ENCODE data around the gene SIVA1. TPM values are rescaled to one million over a fixed set of nuclear protein-coding genes. Genes with fewer than 3 reads are reported as not detected.
A peak's percentile ranks its signal among the peaks of the same experiment; 100 is the strongest.

The SIVA1 gene
- total RNA-seq, 2 donors from 2014 or later: 74.5 to 157 TPM

DNA sequence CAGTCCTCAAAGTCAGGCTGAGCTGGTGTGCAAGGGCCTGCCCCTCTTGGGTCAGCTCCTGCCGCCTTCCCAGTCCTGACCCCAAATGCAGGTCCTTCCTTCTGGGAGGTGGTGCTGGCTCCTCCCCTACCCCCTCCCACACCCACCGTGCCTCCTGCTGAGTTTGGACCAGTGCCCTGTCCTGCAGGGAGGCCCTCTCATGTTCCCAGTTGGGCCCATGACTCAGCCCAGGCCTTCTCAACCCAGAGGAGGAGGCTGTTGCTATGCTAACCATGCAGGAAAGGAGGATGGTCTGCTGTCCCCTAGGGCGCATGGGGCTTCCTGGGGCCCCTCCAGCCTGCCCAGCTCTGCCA, 52.4 kb downstream of the SIVA1 start:
- H3K36me3 Mint-ChIP-seq: no peaks in the 10 kb centered on the region
- no peak for DNase-seq (ENCODE audit: low spot score)
- no peak overlapping the region for H3K27ac Mint-ChIP-seq
- H3K9me3 Mint-ChIP-seq: peaks cover 5% of the 10 kb centered on the region
- no peak for ATAC-seq
- peaks cover 0 to 8% of the 10 kb centered on the region in 2 donors for H3K4me1 Mint-ChIP-seq (ENCODE audit: low read depth in 2 of 2)
- no peaks in the 10 kb centered on the region for H3K27me3 Mint-ChIP-seq
- H3K4me3 Mint-ChIP-seq: no peak overlapping the region

DNA sequence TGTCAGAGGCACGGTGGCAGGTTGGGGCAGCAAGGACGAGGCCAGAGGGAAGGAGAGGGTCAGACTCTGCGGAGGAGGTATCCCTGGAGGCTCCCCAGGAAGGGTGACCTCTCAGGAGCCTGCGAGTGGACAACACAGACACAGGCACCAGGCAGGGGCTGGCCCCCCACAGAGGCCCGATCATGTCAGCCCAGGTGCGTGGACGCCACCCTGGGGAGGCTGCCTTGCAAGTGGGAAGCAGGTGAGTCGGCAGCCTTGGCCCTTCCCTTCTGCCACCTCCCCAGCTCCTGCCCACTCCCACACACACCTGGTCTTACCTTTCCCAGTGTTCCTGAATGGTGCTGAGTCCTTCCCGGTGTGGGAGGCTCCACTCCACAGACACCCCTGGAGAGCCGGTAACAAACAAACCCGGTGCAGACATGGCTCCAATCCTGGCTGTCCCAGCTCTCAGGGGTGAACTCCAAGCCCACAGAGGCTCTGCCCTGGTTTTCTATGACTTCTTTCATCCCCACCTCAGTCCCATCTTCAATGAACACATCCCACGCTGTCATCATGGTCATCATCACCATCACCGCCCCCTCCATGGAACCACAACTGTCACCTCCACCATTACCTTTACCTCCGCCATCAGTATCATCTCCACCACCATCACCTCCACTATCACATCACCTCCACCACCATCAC, 53.1 kb downstream of the SIVA1 start:
- no peak for DNase-seq (ENCODE audit: low spot score)
- Mint-ChIP-seq H3K4me3 (no peak overlapping the region), H3K4me1 (ENCODE audit: low read depth in 2 of 2) (peaks cover 0 to 11% of the 10 kb centered on the region in 2 donors), H3K27me3 (no peaks in the 10 kb centered on the region), H3K9me3 (peaks cover 5% of the 10 kb centered on the region), H3K36me3 (no peaks in the 10 kb centered on the region), H3K27ac (no peak overlapping the region)
- ATAC-seq: no peak

DNA sequence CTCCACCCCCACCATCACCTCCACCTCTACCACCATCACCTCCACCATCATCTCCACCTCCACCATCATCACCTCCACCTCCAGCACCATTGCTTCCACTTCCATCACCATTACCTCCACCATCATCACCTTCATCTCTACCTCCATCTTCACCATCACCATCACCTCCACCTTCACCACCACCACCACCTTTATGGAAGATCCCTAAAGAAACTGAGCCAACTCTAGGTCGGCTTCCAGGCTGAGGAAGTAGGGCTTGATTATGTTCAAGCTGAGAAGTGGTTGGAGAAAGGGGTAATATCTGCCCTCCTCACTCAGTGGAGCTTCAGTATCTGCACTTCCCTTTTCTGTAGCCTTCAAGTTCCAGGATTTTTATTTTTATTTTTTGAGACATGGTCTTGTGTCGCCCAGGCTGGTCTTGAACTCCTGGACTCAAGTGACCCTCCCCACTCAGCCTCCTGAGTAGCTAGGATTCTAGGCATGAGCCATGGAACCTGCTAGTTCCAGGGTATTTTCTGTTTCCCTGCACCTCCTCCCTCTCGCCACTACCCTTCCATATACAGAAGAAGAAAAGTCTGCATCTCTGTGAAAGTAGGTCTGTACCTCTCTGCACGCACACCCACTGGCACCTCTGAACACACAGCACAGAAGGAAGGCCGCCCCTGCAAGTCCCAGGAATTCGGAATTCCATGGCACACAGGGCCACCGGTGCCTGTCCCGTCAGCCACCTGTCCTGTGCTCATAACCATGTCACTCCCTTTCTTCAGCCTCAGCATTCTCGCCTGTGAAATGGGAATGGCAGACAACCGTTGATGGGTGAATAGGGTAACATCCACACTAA, 53.9 kb downstream of the SIVA1 start:
- ATAC-seq: no peak
- Mint-ChIP-seq H3K36me3 (no peaks in the 10 kb centered on the region), H3K4me3 (no peak overlapping the region), H3K4me1 (ENCODE audit: low read depth in 2 of 2) (peaks cover 0 to 8% of the 10 kb centered on the region in 2 donors), H3K9me3 (peaks cover 5% of the 10 kb centered on the region), H3K27me3 (no peaks in the 10 kb centered on the region), H3K27ac (no peak overlapping the region)
- DNase-seq (ENCODE audit: low spot score): no peak

- peak in 1 of 2 donors; percentile 5 for ATAC-seq
- H3K27me3 Mint-ChIP-seq: no peaks in the 10 kb centered on the region
- H3K4me1 Mint-ChIP-seq (ENCODE audit: low read depth in 2 of 2): peaks cover 0 to 10% of the 10 kb centered on the region in 2 donors
- no peak overlapping the region for H3K27ac Mint-ChIP-seq
- no peak overlapping the region for H3K4me3 Mint-ChIP-seq
- H3K36me3 Mint-ChIP-seq: no peaks in the 10 kb centered on the region
- no peak for DNase-seq (ENCODE audit: low spot score)
- peaks cover 5% of the 10 kb centered on the region for H3K9me3 Mint-ChIP-seq
These were observed 55.5 kb downstream of the SIVA1 start for GRCh38 chr14:104808456-104808855.

Other genes starting within 250 kb of the SIVA1 start
- gene C14orf180, start 173.4 kb upstream of the SIVA1 start, total RNA-seq: not detected
- gene TMEM179, start 148.4 kb upstream of the SIVA1 start, total RNA-seq: under 1 TPM; 0.48 to 0.84 TPM
- gene INF2, start 63.5 kb upstream of the SIVA1 start, total RNA-seq: 10 to 100 TPM; 19.2 to 44.9 TPM
- under 1 TPM; 0.50 to 0.61 TPM for gene ADSS1, start 28.9 kb upstream of the SIVA1 start, total RNA-seq
- 100 to 1,000 TPM; 128 to 229 TPM for gene AKT1, start 42.6 kb downstream of the SIVA1 start, total RNA-seq
- gene ZBTB42, start 48.0 kb downstream of the SIVA1 start, total RNA-seq: 1 to 10 TPM; 1.3 to 3.0 TPM
- gene CEP170B, start 112.1 kb downstream of the SIVA1 start, total RNA-seq: 1 to 10 TPM; 3.4 to 3.8 TPM
- gene PLD4, start 171.7 kb downstream of the SIVA1 start, total RNA-seq: not detected
- gene AHNAK2, start 225.2 kb downstream of the SIVA1 start, total RNA-seq: not detected
- 1 to 10 TPM; 1.2 to 1.5 TPM for gene CLBA1, start 232.6 kb downstream of the SIVA1 start, total RNA-seq

Measured in natural killer cell treated with Interleukin-12 subunit alpha and Interleukin-12 subunit beta and Interleukin-15 and Interleukin-18, amount 100 ng/mL, for 72 hours (primary cell).